ENCODE data around the gene SRXN1.

DNA sequence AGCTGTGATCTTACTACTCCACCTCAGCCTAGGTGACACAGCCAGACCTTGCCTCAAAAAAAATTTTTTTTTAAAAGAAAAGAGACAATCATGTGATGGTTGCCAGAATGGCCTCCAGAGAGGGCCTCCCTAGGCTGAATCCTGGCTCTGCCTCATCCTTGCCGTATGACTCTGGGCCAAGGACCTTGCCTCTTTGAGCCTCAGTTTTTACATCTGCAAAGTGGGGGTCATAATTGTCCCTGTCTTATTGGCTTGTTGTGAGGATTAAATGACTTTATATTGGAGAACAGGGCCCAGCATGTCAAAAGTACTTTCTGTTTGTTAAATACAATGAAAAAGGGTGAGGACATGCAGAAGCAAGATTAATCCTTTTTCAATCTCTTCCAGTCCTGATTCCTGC lies 14.4 kb downstream of the SRXN1 start:
- TF ChIP-seq, protein P1, sequence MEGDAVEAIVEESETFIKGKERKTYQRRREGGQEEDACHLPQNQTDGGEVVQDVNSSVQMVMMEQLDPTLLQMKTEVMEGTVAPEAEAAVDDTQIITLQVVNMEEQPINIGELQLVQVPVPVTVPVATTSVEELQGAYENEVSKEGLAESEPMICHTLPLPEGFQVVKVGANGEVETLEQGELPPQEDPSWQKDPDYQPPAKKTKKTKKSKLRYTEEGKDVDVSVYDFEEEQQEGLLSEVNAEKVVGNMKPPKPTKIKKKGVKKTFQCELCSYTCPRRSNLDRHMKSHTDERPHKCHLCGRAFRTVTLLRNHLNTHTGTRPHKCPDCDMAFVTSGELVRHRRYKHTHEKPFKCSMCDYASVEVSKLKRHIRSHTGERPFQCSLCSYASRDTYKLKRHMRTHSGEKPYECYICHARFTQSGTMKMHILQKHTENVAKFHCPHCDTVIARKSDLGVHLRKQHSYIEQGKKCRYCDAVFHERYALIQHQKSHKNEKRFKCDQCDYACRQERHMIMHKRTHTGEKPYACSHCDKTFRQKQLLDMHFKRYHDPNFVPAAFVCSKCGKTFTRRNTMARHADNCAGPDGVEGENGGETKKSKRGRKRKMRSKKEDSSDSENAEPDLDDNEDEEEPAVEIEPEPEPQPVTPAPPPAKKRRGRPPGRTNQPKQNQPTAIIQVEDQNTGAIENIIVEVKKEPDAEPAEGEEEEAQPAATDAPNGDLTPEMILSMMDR (IDR thresholded peaks at IDR 0.05), result no peak
- TF ChIP-seq EP300 (IDR thresholded peaks at IDR 0.05), result no peak
- no peak for TF ChIP-seq POLR2A (IDR thresholded peaks at IDR 0.05)
